ENCODE measurements around the gene MYH6.
"Not testable (repeated sequence)": the region's sequence is repeated elsewhere in the genome, so short reads cannot be mapped to it uniquely, and the experiment has no call there.

The MYH6 gene

GRCh38 chr14:23414254-23414653, 6.2 kb upstream of the MYH6 start:
- no peak for DNase-seq (ENCODE audit: low spot score)

- no peak for DNase-seq (ENCODE audit: low spot score)
These were observed 5.6 kb upstream of the MYH6 start for GRCh38 chr14:23413681-23414080.

- DNase-seq (ENCODE audit: low spot score) = no peak
These were observed 3.8 kb upstream of the MYH6 start for GRCh38 chr14:23411563-23412525.

- DNase-seq (ENCODE audit: low spot score) = no peak
These were observed 2.0 kb upstream of the MYH6 start for GRCh38 chr14:23409966-23410635.

GRCh38 chr14:23409475-23409874, 1.4 kb upstream of the MYH6 start:
- DNase-seq (ENCODE audit: low spot score) = no peak

- DNase-seq (ENCODE audit: low spot score) = no peak
These were observed 196 bp upstream of the MYH6 start for GRCh38 chr14:23408307-23408630.

- DNase-seq (ENCODE audit: low spot score) = no peak
These were observed 1.2 kb downstream of the MYH6 start for GRCh38 chr14:23406725-23407355.

GRCh38 chr14:23406244-23406643, 1.8 kb downstream of the MYH6 start:
- DNase-seq (ENCODE audit: low spot score) = no peak

- DNase-seq (ENCODE audit: low spot score) = no peak
These were observed 2.5 kb downstream of the MYH6 start for GRCh38 chr14:23405516-23406025.

- DNase-seq (ENCODE audit: low spot score) = no peak
These were observed 3.0 kb downstream of the MYH6 start for GRCh38 chr14:23405096-23405495.

GRCh38 chr14:23404331-23404900, 3.7 kb downstream of the MYH6 start:
- DNase-seq (ENCODE audit: low spot score) = no peak

GRCh38 chr14:23403908-23404307, 4.2 kb downstream of the MYH6 start:
- DNase-seq (ENCODE audit: low spot score) = no peak

GRCh38 chr14:23403139-23403438, 5.0 kb downstream of the MYH6 start:
- no peak for DNase-seq (ENCODE audit: low spot score)

- DNase-seq (ENCODE audit: low spot score) = no peak
These were observed 5.6 kb downstream of the MYH6 start for GRCh38 chr14:23402296-23403138.

- DNase-seq (ENCODE audit: low spot score) = no peak
These were observed 6.8 kb downstream of the MYH6 start for GRCh38 chr14:23401291-23401690.

GRCh38 chr14:23400496-23401149, 7.5 kb downstream of the MYH6 start:
- DNase-seq (ENCODE audit: low spot score) = not testable (repeated sequence)

- DNase-seq (ENCODE audit: low spot score) = no peak
These were observed 8.5 kb downstream of the MYH6 start for GRCh38 chr14:23399591-23399990.

GRCh38 chr14:23399136-23399535, 8.9 kb downstream of the MYH6 start:
- DNase-seq (ENCODE audit: low spot score) = no peak

GRCh38 chr14:23398348-23398747, 9.7 kb downstream of the MYH6 start:
- no peak for DNase-seq (ENCODE audit: low spot score)

- DNase-seq (ENCODE audit: low spot score) = no peak
These were observed 11.2 kb downstream of the MYH6 start for GRCh38 chr14:23396781-23397407.

- no peak for DNase-seq (ENCODE audit: low spot score)
These were observed 11.9 kb downstream of the MYH6 start for GRCh38 chr14:23396126-23396525.

Measured in HuH-7.5 (cell line).